BJ (cell line): ENCODE results near the gene FES. TPM values are rescaled to one million over a fixed set of nuclear protein-coding genes. Genes with fewer than 3 reads are reported as not detected.
A peak's percentile ranks its signal among the peaks of the same experiment; 100 is the strongest.
"Not testable (repeated sequence)": the region's sequence is repeated elsewhere in the genome, so short reads cannot be mapped to it uniquely, and the experiment has no call there.

ENCODE experiments used
- CTCF ChIA-PET: fragments of 350-600 bp; formaldehyde crosslinking; extraction: SDS; loops from one replicate; lab custom pipeline; 2021; ENCODE audit warnings: antibody characterized with exemption, inconsistent platforms; lab: Yijun Ruan, JAX
- POLR2A ChIA-PET: fragments of 300-600 bp; sonication (Branson Sonifier 250); formaldehyde crosslinking; extraction: SDS; loops from one replicate; lab custom pipeline; 2021; ENCODE audit warnings: antibody characterized with exemption; lab: Charles Lee
- DNase-seq: peaks from one replicate; pipeline ENCODE4 v3.0.0-alpha.2; 2011; ENCODE audit warnings: low read depth
- H3K27me3 ChIP-seq: 2 replicates; pipeline ENCODE4 v1.6.0; 2011; ENCODE audit warnings: low read length; ENCODE audit not compliant: control insufficient read depth, insufficient read depth
- H3K36me3 ChIP-seq: 2 replicates; pipeline ENCODE4 v1.5.1; 2011; ENCODE audit warnings: low read length; ENCODE audit not compliant: control insufficient read depth, insufficient read depth
- H3K4me3 ChIP-seq: 2 replicates; pipeline ENCODE4 v1.5.1; 2011; ENCODE audit warnings: low read depth, mild to moderate bottlenecking, control low read depth, low read length
- CTCF ChIP-seq: IDR thresholded peaks from 2 replicates; pipeline ENCODE4 v1.5.1; 2011; ENCODE audit warnings: low read depth, mild to moderate bottlenecking, control low read depth, inconsistent platforms, low read length, moderate library complexity; ENCODE audit not compliant: insufficient read depth
- polyA plus RNA-seq: library from polyadenylated mRNA; depleted of rRNA; stranded (reverse); fragments of >200 nt; gene quantifications from 2 replicates; pipeline ENCODE4 v1.2.3, GENCODE V29; 2011

Gene FES
- polyA plus RNA-seq, 1 experiment: 11.1 TPM

GRCh38 chr15:90872486-90873184, 11.7 kb upstream of the FES start:
- Histone ChIP-seq H3K4me3 (peak overlapping the region; percentile 71), H3K27me3 (no peaks in the 10 kb centered on the region), H3K36me3 (peaks cover 16% of the 10 kb centered on the region)
- ChIA-PET POLR2A (no interaction called here), CTCF (interaction anchor here (2.2 kb wide), 1 partner anchor 14 kb away, joined by 19 read pairs; no protein-coding TSS in a partner anchor)
- DNase-seq: no peak
- TF ChIP-seq CTCF: no peak

GRCh38 chr15:90873488-90873997, 10.8 kb upstream of the FES start:
- CTCF ChIA-PET: interaction anchor here (0.9 to 2.2 kb wide), 3 partner anchors 13 to 226 kb away, joined by 3 to 19 read pairs (median 4); no protein-coding TSS in a partner anchor
- H3K27me3 ChIP-seq: no peaks in the 10 kb centered on the region
- POLR2A ChIA-PET: no interaction called here
- no peak for TF ChIP-seq CTCF
- no peak for DNase-seq
- no peak overlapping the region; the same call in 1 of the 2 replicates for H3K4me3 ChIP-seq
- peaks cover 22% of the 10 kb centered on the region for H3K36me3 ChIP-seq

GRCh38 chr15:90873998-90874605, 10.2 kb upstream of the FES start:
- Histone ChIP-seq H3K36me3 (peaks cover 25% of the 10 kb centered on the region), H3K27me3 (no peaks in the 10 kb centered on the region), H3K4me3 (no peak overlapping the region)
- CTCF ChIA-PET: interaction anchor here (0.9 to 2.2 kb wide), 3 partner anchors 12 to 226 kb away, joined by 3 to 19 read pairs (median 4); no protein-coding TSS in a partner anchor
- no peak for TF ChIP-seq CTCF
- DNase-seq: no peak
- POLR2A ChIA-PET: no interaction called here

- H3K4me3 ChIP-seq, POLR2A ChIA-PET, DNase-seq, H3K27me3 ChIP-seq: not testable (repeated sequence)
- H3K36me3 ChIP-seq: peaks cover 33% of the 10 kb centered on the region
- CTCF ChIA-PET: interaction anchor here (1.2 kb wide), 1 partner anchor 227 kb away, joined by 4 read pairs; no protein-coding TSS in a partner anchor
These were observed 9.3 kb upstream of the FES start for GRCh38 chr15:90874986-90875385.

GRCh38 chr15:90875549-90875981, 8.7 kb upstream of the FES start:
- CTCF ChIA-PET: interaction anchor here (0.9 kb wide), 1 partner anchor 11 kb away, joined by 3 read pairs; no protein-coding TSS in a partner anchor
- H3K36me3 ChIP-seq: peaks cover 37% of the 10 kb centered on the region
- POLR2A ChIA-PET: no interaction called here

More at GRCh38 chr15:90875549-90875981, 8.7 kb upstream of the FES start:
- no peak overlapping the region for H3K4me3 ChIP-seq
- no peak for DNase-seq
- H3K27me3 ChIP-seq: no peaks in the 10 kb centered on the region
- no peak for TF ChIP-seq CTCF
